Measurements from ENCODE around the gene SPOPL. TPM values are rescaled to one million over a fixed set of nuclear protein-coding genes. Genes with fewer than 3 reads are reported as not detected.

The SPOPL gene
- total and polyA plus RNA-seq, 10 of the 15 experiments (the other 5 are each of a cell fraction or from before 2014, with no cell fraction given) = 4.0 to 25.0 (median 11.5) TPM

DNA sequence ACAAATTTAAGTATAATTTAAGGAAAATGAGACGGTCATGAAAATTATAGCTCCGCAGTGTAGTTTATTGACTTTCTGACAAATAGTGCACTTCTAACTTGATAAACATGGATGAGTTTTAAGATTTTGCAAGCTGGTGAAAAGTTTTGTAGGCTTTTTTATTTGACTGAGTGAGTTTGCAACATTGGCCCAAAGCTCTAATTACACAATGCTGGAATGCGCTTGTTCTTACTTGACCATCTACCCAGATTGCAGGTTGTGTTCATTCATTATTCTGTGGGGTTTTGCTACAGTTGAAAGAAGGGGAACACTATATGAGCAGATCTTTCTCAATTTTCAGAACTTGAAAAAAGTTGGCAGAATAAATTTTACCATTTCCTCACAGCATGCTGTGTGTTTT is 13.5 kb downstream of the SPOPL start:
- peaks cover 3% of the 10 kb centered on the region; the same call in 1 of the 2 replicates for H3K4me1 ChIP-seq (ENCODE audit: control insufficient read depth, insufficient read depth, low read length)
- no TSS peak for BruUV-seq (replicated peaks)
- no peak overlapping the region for H2AFZ ChIP-seq (ENCODE audit: control insufficient read depth, low read depth, low read length)
- H3K9me3 ChIP-seq (replicated peaks; ENCODE audit: control insufficient read depth, insufficient read depth, low read length) = peaks cover 12% of the 10 kb centered on the region
- H3K4me3 ChIP-seq = no peak overlapping the region
- no peak for DNase-seq (ENCODE audit: low read depth, low spot score)
- no peaks in the 10 kb centered on the region for H3K27me3 ChIP-seq (replicated peaks in 1 of 2; ENCODE audit: control insufficient read depth in 2 of 2, insufficient read depth in 2 of 2, low read length in 1 of 2)
- WGBS (ENCODE audit: insufficient coverage, insufficient replicate concordance, low lambda C conversion rate, missing lambda C conversion rate) = 100% methylated on average over 3 of the region's 3 CpGs
- H3K36me3 ChIP-seq (ENCODE audit: control insufficient read depth in 2 of 2, insufficient read depth in 2 of 2, low read length in 1 of 2) = 0 out of 4 replicates have a peak, but pooled peaks cover 0 to 3% of the 10 kb centered on the region in 2 experiments
- in situ Hi-C loops (cut with MboI) (no loop called here), intact Hi-C loops (cut with micrococcal nuclease; ENCODE audit: unreplicated experiment) (no loop called here)
- ATAC-seq = no peak
- ChIA-PET SMC1A (ENCODE audit: uncharacterized antibody, unreplicated experiment) (interaction anchor here (1.1 to 1.9 kb wide), 4 partner anchors 11 to 160 kb away, joined by 3 to 12 read pairs (median 5); no protein-coding TSS in a partner anchor), CTCF (interaction anchor here (1.1 to 1.5 kb wide), 5 partner anchors 9 to 29 kb away, joined by 3 to 8 read pairs (median 4); no protein-coding TSS in a partner anchor), POLR2A (interaction anchor here (1.2 kb wide), 1 partner anchor 22 kb away, joined by 4 read pairs; no protein-coding TSS in a partner anchor), RAD21 (ENCODE audit: unreplicated experiment) (interaction anchor here (1.8 to 2.0 kb wide), 2 partner anchors 10 to 21 kb away, joined by 7 to 24 read pairs; no protein-coding TSS in a partner anchor)
- H4K20me1 ChIP-seq (ENCODE audit: control insufficient read depth, insufficient read depth) = no peaks in the 10 kb centered on the region
- H3K9ac ChIP-seq (ENCODE audit: control insufficient read depth, insufficient read depth, low read length) = no peak overlapping the region
- FAIRE-seq = no peak
- H3K27ac ChIP-seq (ENCODE audit: control insufficient read depth, insufficient read depth) = no peak overlapping the region
- no peak overlapping the region for H3K4me2 ChIP-seq (ENCODE audit: control insufficient read depth, insufficient read depth)
- H3K79me2 ChIP-seq (ENCODE audit: control insufficient read depth, insufficient read depth, low read length) = peaks cover 81% of the 10 kb centered on the region
- TF ChIP-seq RUNX3 (IDR thresholded peaks at IDR 0.05; ENCODE audit: low read length) (no peak), BHLHE40 (IDR thresholded peaks at IDR 0.05; ENCODE audit: borderline replicate concordance in 1 of 2, low read depth in 2 of 2, low read length in 1 of 2) (no peak), KDM1A (IDR thresholded peaks at IDR 0.05; ENCODE audit: borderline replicate concordance) (no peak), ZNF622 (IDR thresholded peaks at IDR 0.05) (no peak), JUNB (IDR thresholded peaks at IDR 0.05) (no peak), NFIC (IDR thresholded peaks at IDR 0.05; ENCODE audit: low read depth, low read length) (no peak)
- TF ChIP-seq, protein P1, sequence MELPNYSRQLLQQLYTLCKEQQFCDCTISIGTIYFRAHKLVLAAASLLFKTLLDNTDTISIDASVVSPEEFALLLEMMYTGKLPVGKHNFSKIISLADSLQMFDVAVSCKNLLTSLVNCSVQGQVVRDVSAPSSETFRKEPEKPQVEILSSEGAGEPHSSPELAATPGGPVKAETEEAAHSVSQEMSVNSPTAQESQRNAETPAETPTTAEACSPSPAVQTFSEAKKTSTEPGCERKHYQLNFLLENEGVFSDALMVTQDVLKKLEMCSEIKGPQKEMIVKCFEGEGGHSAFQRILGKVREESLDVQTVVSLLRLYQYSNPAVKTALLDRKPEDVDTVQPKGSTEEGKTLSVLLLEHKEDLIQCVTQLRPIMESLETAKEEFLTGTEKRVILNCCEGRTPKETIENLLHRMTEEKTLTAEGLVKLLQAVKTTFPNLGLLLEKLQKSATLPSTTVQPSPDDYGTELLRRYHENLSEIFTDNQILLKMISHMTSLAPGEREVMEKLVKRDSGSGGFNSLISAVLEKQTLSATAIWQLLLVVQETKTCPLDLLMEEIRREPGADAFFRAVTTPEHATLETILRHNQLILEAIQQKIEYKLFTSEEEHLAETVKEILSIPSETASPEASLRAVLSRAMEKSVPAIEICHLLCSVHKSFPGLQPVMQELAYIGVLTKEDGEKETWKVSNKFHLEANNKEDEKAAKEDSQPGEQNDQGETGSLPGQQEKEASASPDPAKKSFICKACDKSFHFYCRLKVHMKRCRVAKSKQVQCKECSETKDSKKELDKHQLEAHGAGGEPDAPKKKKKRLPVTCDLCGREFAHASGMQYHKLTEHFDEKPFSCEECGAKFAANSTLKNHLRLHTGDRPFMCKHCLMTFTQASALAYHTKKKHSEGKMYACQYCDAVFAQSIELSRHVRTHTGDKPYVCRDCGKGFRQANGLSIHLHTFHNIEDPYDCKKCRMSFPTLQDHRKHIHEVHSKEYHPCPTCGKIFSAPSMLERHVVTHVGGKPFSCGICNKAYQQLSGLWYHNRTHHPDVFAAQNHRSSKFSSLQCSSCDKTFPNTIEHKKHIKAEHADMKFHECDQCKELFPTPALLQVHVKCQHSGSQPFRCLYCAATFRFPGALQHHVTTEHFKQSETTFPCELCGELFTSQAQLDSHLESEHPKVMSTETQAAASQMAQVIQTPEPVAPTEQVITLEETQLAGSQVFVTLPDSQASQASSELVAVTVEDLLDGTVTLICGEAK (IDR thresholded peaks at IDR 0.05; ENCODE audit: borderline replicate concordance) = no peak
- TF ChIP-seq, protein P2, sequence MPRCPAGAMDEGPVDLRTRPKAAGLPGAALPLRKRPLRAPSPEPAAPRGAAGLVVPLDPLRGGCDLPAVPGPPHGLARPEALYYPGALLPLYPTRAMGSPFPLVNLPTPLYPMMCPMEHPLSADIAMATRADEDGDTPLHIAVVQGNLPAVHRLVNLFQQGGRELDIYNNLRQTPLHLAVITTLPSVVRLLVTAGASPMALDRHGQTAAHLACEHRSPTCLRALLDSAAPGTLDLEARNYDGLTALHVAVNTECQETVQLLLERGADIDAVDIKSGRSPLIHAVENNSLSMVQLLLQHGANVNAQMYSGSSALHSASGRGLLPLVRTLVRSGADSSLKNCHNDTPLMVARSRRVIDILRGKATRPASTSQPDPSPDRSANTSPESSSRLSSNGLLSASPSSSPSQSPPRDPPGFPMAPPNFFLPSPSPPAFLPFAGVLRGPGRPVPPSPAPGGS (IDR thresholded peaks at IDR 0.05; ENCODE audit: borderline replicate concordance, insufficient read depth, low read depth, low read length, poor library complexity, severe bottlenecking) = no peak
- TF ChIP-seq, protein P3, sequence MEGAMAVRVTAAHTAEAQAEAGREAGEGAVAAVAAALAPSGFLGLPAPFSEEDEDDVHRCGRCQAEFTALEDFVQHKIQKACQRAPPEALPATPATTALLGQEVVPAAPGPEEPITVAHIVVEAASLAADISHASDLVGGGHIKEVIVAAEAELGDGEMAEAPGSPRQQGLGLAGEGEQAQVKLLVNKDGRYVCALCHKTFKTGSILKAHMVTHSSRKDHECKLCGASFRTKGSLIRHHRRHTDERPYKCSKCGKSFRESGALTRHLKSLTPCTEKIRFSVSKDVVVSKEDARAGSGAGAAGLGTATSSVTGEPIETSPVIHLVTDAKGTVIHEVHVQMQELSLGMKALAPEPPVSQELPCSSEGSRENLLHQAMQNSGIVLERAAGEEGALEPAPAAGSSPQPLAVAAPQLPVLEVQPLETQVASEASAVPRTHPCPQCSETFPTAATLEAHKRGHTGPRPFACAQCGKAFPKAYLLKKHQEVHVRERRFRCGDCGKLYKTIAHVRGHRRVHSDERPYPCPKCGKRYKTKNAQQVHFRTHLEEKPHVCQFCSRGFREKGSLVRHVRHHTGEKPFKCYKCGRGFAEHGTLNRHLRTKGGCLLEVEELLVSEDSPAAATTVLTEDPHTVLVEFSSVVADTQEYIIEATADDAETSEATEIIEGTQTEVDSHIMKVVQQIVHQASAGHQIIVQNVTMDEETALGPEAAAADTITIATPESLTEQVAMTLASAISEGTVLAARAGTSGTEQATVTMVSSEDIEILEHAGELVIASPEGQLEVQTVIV (IDR thresholded peaks at IDR 0.05; ENCODE audit: borderline replicate concordance, partially characterized antibody) = no peak
- TF ChIP-seq, protein P4, sequence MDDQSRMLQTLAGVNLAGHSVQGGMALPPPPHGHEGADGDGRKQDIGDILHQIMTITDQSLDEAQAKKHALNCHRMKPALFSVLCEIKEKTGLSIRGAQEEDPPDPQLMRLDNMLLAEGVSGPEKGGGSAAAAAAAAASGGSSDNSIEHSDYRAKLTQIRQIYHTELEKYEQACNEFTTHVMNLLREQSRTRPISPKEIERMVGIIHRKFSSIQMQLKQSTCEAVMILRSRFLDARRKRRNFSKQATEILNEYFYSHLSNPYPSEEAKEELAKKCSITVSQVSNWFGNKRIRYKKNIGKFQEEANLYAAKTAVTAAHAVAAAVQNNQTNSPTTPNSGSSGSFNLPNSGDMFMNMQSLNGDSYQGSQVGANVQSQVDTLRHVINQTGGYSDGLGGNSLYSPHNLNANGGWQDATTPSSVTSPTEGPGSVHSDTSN (IDR thresholded peaks at IDR 0.05; ENCODE audit: insufficient replicate concordance, low read depth, low read length) = no peak
